Endothelial cell of hepatic sinusoid (primary cell): ENCODE measurements around the gene YJEFN3.

ENCODE experiments used
- in situ Hi-C: cut with HindIII; loops from 2 replicates; pipeline ENCODE4 v1.10.0; 2017; ENCODE audit warnings: low sequenced_read_pairs

YJEFN3 gene

GRCh38 chr19:19535311-19536191 is 6.8 kb downstream of the YJEFN3 start:
- in situ Hi-C loops: loop anchor here (10.0 kb wide), 1 partner anchor 201 kb away; no protein-coding TSS in a partner anchor

- in situ Hi-C loops: loop anchor here (10.0 kb wide), 1 partner anchor 203 kb away; no protein-coding TSS in a partner anchor
Measured at GRCh38 chr19:19537075-19538048, 8.7 kb downstream of the YJEFN3 start.

GRCh38 chr19:19538061-19538784 is 9.5 kb downstream of the YJEFN3 start, which contains the start of gene CILP2:
TSS of gene CILP2 (plus strand) at chr19:19538265. CDS start at chr19:19538350, 85 bp downstream.
- in situ Hi-C loops: loop anchor here (10.0 kb wide), 1 partner anchor 203 kb away; no protein-coding TSS in a partner anchor

GRCh38 chr19:19538785-19539166 is 10.1 kb downstream of the YJEFN3 start:
- in situ Hi-C loops: loop anchor here (10.0 kb wide), 1 partner anchor 204 kb away; no protein-coding TSS in a partner anchor

- in situ Hi-C loops: loop anchor here (10.0 kb wide), 1 partner anchor 205 kb away; no protein-coding TSS in a partner anchor
Measured at GRCh38 chr19:19539698-19540063, 11.0 kb downstream of the YJEFN3 start.

GRCh38 chr19:19540064-19540714 is 11.5 kb downstream of the YJEFN3 start:
- in situ Hi-C loops: no loop called here

GRCh38 chr19:19540715-19541515 is 12.2 kb downstream of the YJEFN3 start:
- in situ Hi-C loops: no loop called here

- in situ Hi-C loops: no loop called here
Measured at GRCh38 chr19:19541616-19542015, 12.9 kb downstream of the YJEFN3 start.

- in situ Hi-C loops: no loop called here
Measured at GRCh38 chr19:19542507-19542906, 13.8 kb downstream of the YJEFN3 start.

- in situ Hi-C loops: no loop called here
Measured at GRCh38 chr19:19543101-19543500, 14.4 kb downstream of the YJEFN3 start.

GRCh38 chr19:19543640-19544039 is 14.9 kb downstream of the YJEFN3 start:
- in situ Hi-C loops: no loop called here

- in situ Hi-C loops: no loop called here
Measured at GRCh38 chr19:19544257-19544953, 15.7 kb downstream of the YJEFN3 start.

- in situ Hi-C loops: no loop called here
Measured at GRCh38 chr19:19544954-19545591, 16.4 kb downstream of the YJEFN3 start.

GRCh38 chr19:19545707-19546106 is 17.0 kb downstream of the YJEFN3 start:
- in situ Hi-C loops: no loop called here

GRCh38 chr19:19546751-19547162 is 18.0 kb downstream of the YJEFN3 start:
- in situ Hi-C loops: no loop called here

GRCh38 chr19:19547674-19548336 is 19.1 kb downstream of the YJEFN3 start:
- in situ Hi-C loops: no loop called here

GRCh38 chr19:19548915-19549759 is 20.4 kb downstream of the YJEFN3 start:
- in situ Hi-C loops: no loop called here
